ENCODE results near the gene C2orf78. TPM values are rescaled to one million over a fixed set of nuclear protein-coding genes. Genes with fewer than 3 reads are reported as not detected.

C2orf78 gene
- polyA plus RNA-seq, 1 donor from 2014 or later, result not detected

DNA sequence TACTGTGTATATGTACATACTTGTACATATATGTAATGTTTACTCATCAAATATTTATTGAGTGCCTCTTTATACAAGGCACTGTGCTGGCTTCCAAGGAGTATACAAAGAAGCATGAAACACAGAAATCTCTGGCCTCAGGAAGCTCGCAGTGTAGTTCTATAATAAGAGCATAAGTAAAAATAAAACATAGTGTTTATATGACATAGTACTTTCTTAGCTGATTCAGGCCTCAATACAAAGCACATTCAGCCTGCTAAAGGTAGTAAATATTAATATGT, 58.7 kb downstream of the C2orf78 start:
- no peak for TF ChIP-seq EP300 (conservative IDR thresholded peaks at IDR 0.05; ENCODE audit: poor library complexity, severe bottlenecking)
- TF ChIP-seq EZH2 (IDR thresholded peaks at IDR 0.05; ENCODE audit: borderline replicate concordance, insufficient read depth, low read length, poor library complexity, severe bottlenecking), result no peak
- TF ChIP-seq, protein P1, sequence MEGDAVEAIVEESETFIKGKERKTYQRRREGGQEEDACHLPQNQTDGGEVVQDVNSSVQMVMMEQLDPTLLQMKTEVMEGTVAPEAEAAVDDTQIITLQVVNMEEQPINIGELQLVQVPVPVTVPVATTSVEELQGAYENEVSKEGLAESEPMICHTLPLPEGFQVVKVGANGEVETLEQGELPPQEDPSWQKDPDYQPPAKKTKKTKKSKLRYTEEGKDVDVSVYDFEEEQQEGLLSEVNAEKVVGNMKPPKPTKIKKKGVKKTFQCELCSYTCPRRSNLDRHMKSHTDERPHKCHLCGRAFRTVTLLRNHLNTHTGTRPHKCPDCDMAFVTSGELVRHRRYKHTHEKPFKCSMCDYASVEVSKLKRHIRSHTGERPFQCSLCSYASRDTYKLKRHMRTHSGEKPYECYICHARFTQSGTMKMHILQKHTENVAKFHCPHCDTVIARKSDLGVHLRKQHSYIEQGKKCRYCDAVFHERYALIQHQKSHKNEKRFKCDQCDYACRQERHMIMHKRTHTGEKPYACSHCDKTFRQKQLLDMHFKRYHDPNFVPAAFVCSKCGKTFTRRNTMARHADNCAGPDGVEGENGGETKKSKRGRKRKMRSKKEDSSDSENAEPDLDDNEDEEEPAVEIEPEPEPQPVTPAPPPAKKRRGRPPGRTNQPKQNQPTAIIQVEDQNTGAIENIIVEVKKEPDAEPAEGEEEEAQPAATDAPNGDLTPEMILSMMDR (IDR thresholded peaks at IDR 0.05; ENCODE audit: poor library complexity, severe bottlenecking), result no peak
- no peak for TF ChIP-seq MXI1 (conservative IDR thresholded peaks at IDR 0.05; ENCODE audit: poor library complexity, severe bottlenecking)
- TF ChIP-seq RAD21 (conservative IDR thresholded peaks at IDR 0.05), result no peak
- TF ChIP-seq POLR2AphosphoS5 (IDR thresholded peaks at IDR 0.05), result no peak
- no peak for TF ChIP-seq SMC3 (conservative IDR thresholded peaks at IDR 0.05; ENCODE audit: poor library complexity)
- TF ChIP-seq TAF1 (IDR thresholded peaks at IDR 0.05; ENCODE audit: low read depth), result no peak
- TF ChIP-seq, protein P2, sequence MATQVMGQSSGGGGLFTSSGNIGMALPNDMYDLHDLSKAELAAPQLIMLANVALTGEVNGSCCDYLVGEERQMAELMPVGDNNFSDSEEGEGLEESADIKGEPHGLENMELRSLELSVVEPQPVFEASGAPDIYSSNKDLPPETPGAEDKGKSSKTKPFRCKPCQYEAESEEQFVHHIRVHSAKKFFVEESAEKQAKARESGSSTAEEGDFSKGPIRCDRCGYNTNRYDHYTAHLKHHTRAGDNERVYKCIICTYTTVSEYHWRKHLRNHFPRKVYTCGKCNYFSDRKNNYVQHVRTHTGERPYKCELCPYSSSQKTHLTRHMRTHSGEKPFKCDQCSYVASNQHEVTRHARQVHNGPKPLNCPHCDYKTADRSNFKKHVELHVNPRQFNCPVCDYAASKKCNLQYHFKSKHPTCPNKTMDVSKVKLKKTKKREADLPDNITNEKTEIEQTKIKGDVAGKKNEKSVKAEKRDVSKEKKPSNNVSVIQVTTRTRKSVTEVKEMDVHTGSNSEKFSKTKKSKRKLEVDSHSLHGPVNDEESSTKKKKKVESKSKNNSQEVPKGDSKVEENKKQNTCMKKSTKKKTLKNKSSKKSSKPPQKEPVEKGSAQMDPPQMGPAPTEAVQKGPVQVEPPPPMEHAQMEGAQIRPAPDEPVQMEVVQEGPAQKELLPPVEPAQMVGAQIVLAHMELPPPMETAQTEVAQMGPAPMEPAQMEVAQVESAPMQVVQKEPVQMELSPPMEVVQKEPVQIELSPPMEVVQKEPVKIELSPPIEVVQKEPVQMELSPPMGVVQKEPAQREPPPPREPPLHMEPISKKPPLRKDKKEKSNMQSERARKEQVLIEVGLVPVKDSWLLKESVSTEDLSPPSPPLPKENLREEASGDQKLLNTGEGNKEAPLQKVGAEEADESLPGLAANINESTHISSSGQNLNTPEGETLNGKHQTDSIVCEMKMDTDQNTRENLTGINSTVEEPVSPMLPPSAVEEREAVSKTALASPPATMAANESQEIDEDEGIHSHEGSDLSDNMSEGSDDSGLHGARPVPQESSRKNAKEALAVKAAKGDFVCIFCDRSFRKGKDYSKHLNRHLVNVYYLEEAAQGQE (IDR thresholded peaks at IDR 0.05; ENCODE audit: borderline replicate concordance), result no peak
- Histone ChIP-seq H3K79me2 (replicated peaks; ENCODE audit: insufficient read depth, low read length) (no peaks in the 10 kb centered on the region), H3K9ac (ENCODE audit: low read length) (no peak overlapping the region), H3K27ac (ENCODE audit: low read length) (no peak overlapping the region), H3F3A (ENCODE audit: insufficient read depth, low read length, poor library complexity, severe bottlenecking) (no peaks in the 10 kb centered on the region), H4K20me1 (ENCODE audit: insufficient read depth) (no peaks in the 10 kb centered on the region), H3K27me3 (ENCODE audit: insufficient read depth, low read depth, low read length) (no peaks in the 10 kb centered on the region), H3K4me3 (ENCODE audit: low read length) (no peak overlapping the region), H3K9me3 (ENCODE audit: low read length) (no peaks in the 10 kb centered on the region), H3K9me2 (ENCODE audit: insufficient read depth, low read length) (no peaks in the 10 kb centered on the region), H3K36me3 (ENCODE audit: insufficient read depth, low read length) (no peaks in the 10 kb centered on the region), H2AFZ (ENCODE audit: low read depth, low read length) (no peak overlapping the region), H3K4me2 (ENCODE audit: low read length) (no peak overlapping the region)

DNA sequence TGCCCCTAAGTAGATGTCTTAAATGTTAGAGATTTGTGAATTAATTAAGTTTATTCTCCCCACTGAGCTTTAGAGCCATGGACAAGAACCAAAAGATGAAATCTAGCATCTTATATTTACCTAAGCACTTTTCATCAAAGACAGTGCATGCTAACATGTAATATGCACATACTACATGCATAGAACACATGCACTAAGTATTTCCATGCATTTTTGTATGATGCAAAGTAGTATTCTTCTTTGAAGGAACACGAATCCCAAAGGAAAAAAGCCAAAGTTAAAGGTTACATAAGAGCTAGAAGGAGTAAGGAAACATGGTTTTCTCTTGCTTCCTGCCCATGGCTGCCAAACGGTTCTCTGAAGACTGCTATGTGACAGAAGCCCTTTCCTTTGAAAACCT, 60.1 kb downstream of the C2orf78 start:
- Histone ChIP-seq H3K9me3 (ENCODE audit: low read length) (no peaks in the 10 kb centered on the region), H3F3A (ENCODE audit: insufficient read depth, low read length, poor library complexity, severe bottlenecking) (no peaks in the 10 kb centered on the region), H3K4me3 (ENCODE audit: low read length) (no peak overlapping the region), H4K20me1 (ENCODE audit: insufficient read depth) (no peaks in the 10 kb centered on the region), H2AFZ (ENCODE audit: low read depth, low read length) (no peak overlapping the region), H3K27me3 (ENCODE audit: insufficient read depth, low read depth, low read length) (no peaks in the 10 kb centered on the region), H3K4me2 (ENCODE audit: low read length) (no peak overlapping the region), H3K27ac (ENCODE audit: low read length) (no peak overlapping the region), H3K79me2 (replicated peaks; ENCODE audit: insufficient read depth, low read length) (no peaks in the 10 kb centered on the region), H3K36me3 (ENCODE audit: insufficient read depth, low read length) (no peaks in the 10 kb centered on the region), H3K9me2 (ENCODE audit: insufficient read depth, low read length) (no peaks in the 10 kb centered on the region), H3K9ac (ENCODE audit: low read length) (no peak overlapping the region)
- TF ChIP-seq TAF1 (IDR thresholded peaks at IDR 0.05; ENCODE audit: low read depth) (no peak), SMC3 (conservative IDR thresholded peaks at IDR 0.05; ENCODE audit: poor library complexity) (no peak)
- TF ChIP-seq, protein P1 (IDR thresholded peaks at IDR 0.05; ENCODE audit: poor library complexity, severe bottlenecking), result no peak
